H9 (cell line): ENCODE measurements around the gene BIN1. TPM values are rescaled to one million over a fixed set of nuclear protein-coding genes. Genes with fewer than 3 reads are reported as not detected.

Experiments
- DNase-seq: peaks from one replicate; pipeline ENCODE4 v3.0.0-alpha.2; 2017
- H2AFZ ChIP-seq: one replicate; pipeline ENCODE4 v1.6.1; 2013; ENCODE audit warnings: mild to moderate bottlenecking, low read length, control low read depth, moderate library complexity
- H2AK5ac ChIP-seq: 2 replicates; pipeline ENCODE4 v1.6.1; 2013; ENCODE audit warnings: low read length, control low read depth, mixed read lengths; ENCODE audit not compliant: insufficient read length
- H2BK120ac ChIP-seq: one replicate; pipeline ENCODE4 v1.6.1; 2013; ENCODE audit warnings: low read depth, mild to moderate bottlenecking, low read length, control low read depth, inconsistent platforms; ENCODE audit not compliant: poor library complexity, severe bottlenecking
- H2BK12ac ChIP-seq: 2 replicates; pipeline ENCODE4 v1.6.1; 2013; ENCODE audit warnings: low read length, control low read depth, mixed read lengths, low read depth; ENCODE audit not compliant: insufficient read length
- H2BK15ac ChIP-seq: 2 replicates; pipeline ENCODE4 v1.6.1; 2013; ENCODE audit warnings: low read depth, low read length, control low read depth
- H2BK20ac ChIP-seq: one replicate; pipeline ENCODE4 v1.6.1; 2013; ENCODE audit warnings: low read depth, mild to moderate bottlenecking, low read length, control low read depth, inconsistent platforms; ENCODE audit not compliant: poor library complexity, severe bottlenecking
- H2BK5ac ChIP-seq: 2 replicates; pipeline ENCODE4 v1.6.1; 2013; ENCODE audit warnings: low read length, control low read depth, mixed read lengths; ENCODE audit not compliant: insufficient read length
- H3K14ac ChIP-seq: 2 replicates; pipeline ENCODE4 v1.6.1; 2013; ENCODE audit warnings: low read length, control low read depth; ENCODE audit not compliant: insufficient read depth
- H3K18ac ChIP-seq: 2 replicates; pipeline ENCODE4 v1.6.1; 2013; ENCODE audit warnings: low read depth, mild to moderate bottlenecking, mixed read lengths, low read length, control low read depth; ENCODE audit not compliant: insufficient read length
- H3K23ac ChIP-seq: 2 replicates; pipeline ENCODE4 v1.6.1; 2013; ENCODE audit warnings: low read length, control low read depth, mixed read lengths, low read depth; ENCODE audit not compliant: insufficient read length
- H3K23me2 ChIP-seq: 2 replicates; pipeline ENCODE4 v1.6.1; 2013; ENCODE audit warnings: low read depth, mild to moderate bottlenecking, mixed read lengths, low read length, control low read depth; ENCODE audit not compliant: insufficient read length, poor library complexity, severe bottlenecking
- H3K27ac ChIP-seq: 2 replicates; pipeline ENCODE4 v1.5.1; 2013; ENCODE audit warnings: low read length, control low read depth, mixed read lengths, low read depth; ENCODE audit not compliant: insufficient read length
- H3K27me3 ChIP-seq: 2 replicates; pipeline ENCODE4 v1.6.1; 2013; ENCODE audit warnings: low read length, control low read depth, inconsistent platforms; ENCODE audit not compliant: insufficient read depth
- H3K4ac ChIP-seq: 2 replicates; pipeline ENCODE4 v1.6.1; 2013; ENCODE audit warnings: low read depth, mild to moderate bottlenecking, control low read depth, inconsistent platforms, low read length, moderate library complexity
- H3K4me1 ChIP-seq: 2 replicates; pipeline ENCODE4 v1.6.1; 2013; ENCODE audit warnings: low read length, control low read depth, inconsistent platforms; ENCODE audit not compliant: insufficient read depth
- H3K4me2 ChIP-seq: 2 replicates; pipeline ENCODE4 v1.6.1; 2013; ENCODE audit warnings: low read length, control low read depth, mixed read lengths; ENCODE audit not compliant: insufficient read length, insufficient read depth
- H3K56ac ChIP-seq: 2 replicates; pipeline ENCODE4 v1.6.1; 2013; ENCODE audit warnings: low read depth, mild to moderate bottlenecking, mixed read lengths, low read length, control low read depth; ENCODE audit not compliant: insufficient read length
- H3K79me1 ChIP-seq: 2 replicates; pipeline ENCODE4 v1.6.1; 2013; ENCODE audit warnings: low read depth, mild to moderate bottlenecking, moderate library complexity, low read length, control low read depth, inconsistent platforms; ENCODE audit not compliant: insufficient read depth, poor library complexity, severe bottlenecking
- H3K79me2 ChIP-seq: 2 replicates; pipeline ENCODE4 v1.6.1; 2013; ENCODE audit warnings: low read length, control low read depth, inconsistent platforms; ENCODE audit not compliant: insufficient read depth
- H3K9ac ChIP-seq: 2 replicates; pipeline ENCODE4 v1.6.1; 2013; ENCODE audit warnings: low read length, control low read depth, mixed read lengths; ENCODE audit not compliant: insufficient read length; ENCODE audit errors: extremely low read depth
- H3K9me3 ChIP-seq: one replicate; pipeline ENCODE4 v1.6.1; 2013; ENCODE audit warnings: low read depth, low read length, inconsistent platforms; ENCODE audit not compliant: control insufficient read depth
- H3T11ph ChIP-seq: one replicate; pipeline ENCODE4 v1.6.1; 2013; ENCODE audit warnings: mild to moderate bottlenecking, low read length, control low read depth, inconsistent platforms
- H4K20me1 ChIP-seq: one replicate; pipeline ENCODE4 v1.6.1; 2013; ENCODE audit not compliant: control insufficient read depth, insufficient read length, insufficient read depth
- H4K5ac ChIP-seq: 2 replicates; pipeline ENCODE4 v1.6.1; 2013; ENCODE audit warnings: low read depth, mild to moderate bottlenecking, mixed read lengths, low read length, control low read depth; ENCODE audit not compliant: insufficient read length
- H4K8ac ChIP-seq: replicated peaks from 2 replicates; pipeline ENCODE4 v1.6.1; 2013; ENCODE audit warnings: low read length, control low read depth, mixed read lengths, low read depth; ENCODE audit not compliant: insufficient read length
- H4K91ac ChIP-seq: 2 replicates; pipeline ENCODE4 v1.6.1; 2013; ENCODE audit warnings: low read depth, mild to moderate bottlenecking, moderate library complexity, mixed read lengths, low read length, control low read depth; ENCODE audit not compliant: insufficient read length
- H3K27ac Mint-ChIP-seq, 3 experiments: 2 replicates in 2 of 3; 3 replicates in 1 of 3; pipeline ENCODE4 v1.8.0; 2020 to 2021; ENCODE audit warnings: mixed read lengths in 3 of 3, mild to moderate bottlenecking in 1 of 3, moderate library complexity in 1 of 3
- H3K27me3 Mint-ChIP-seq: 2 replicates; pipeline ENCODE4 v1.8.0; 2021; ENCODE audit warnings: low read depth, mild to moderate bottlenecking, moderate library complexity, mixed read lengths
- H3K36me3 Mint-ChIP-seq, 3 experiments: 2 replicates in 2 of 3; 3 replicates in 1 of 3; pipeline ENCODE4 v1.8.0; 2020 to 2021; ENCODE audit warnings: low read depth in 3 of 3, mixed read lengths in 3 of 3; ENCODE audit not compliant: insufficient read depth in 1 of 3
- H3K4me1 Mint-ChIP-seq, 2 experiments: 2 replicates each; pipeline ENCODE4 v1.8.0; 2020; ENCODE audit warnings: mixed read lengths in 2 of 2
- H3K4me3 Mint-ChIP-seq, 2 experiments: 2 replicates in 1 of 2; 3 replicates in 1 of 2; pipeline ENCODE4 v1.8.0; 2020 to 2021; ENCODE audit warnings: mild to moderate bottlenecking in 2 of 2, mixed read lengths in 2 of 2, moderate library complexity in 1 of 2
- H3K9me3 Mint-ChIP-seq, 2 experiments: 2 replicates in 1 of 2; 3 replicates in 1 of 2; pipeline ENCODE4 v1.8.0; 2020; ENCODE audit warnings: mild to moderate bottlenecking in 2 of 2, mixed read lengths in 2 of 2, moderate library complexity in 1 of 2
- WGBS: extraction: QIAGEN DNeasy Blood & Tissue Kit; methylation state at CpG from one replicate; pipeline ENCODE4 v1.1.7; 2013; ENCODE audit warnings: missing lambda C conversion rate, low lambda C conversion rate, mixed read lengths; ENCODE audit not compliant: insufficient read length; ENCODE audit errors: extremely low coverage; 5-methylcytosine and 5-hydroxymethylcytosine counted together
- total RNA-seq: library from RNA; stranded (reverse); gene quantifications from 2 replicates; pipeline ENCODE4 v1.2.1, GENCODE V29; 2021
- TF ChIP-seq, protein P1 (sequence below): fragments of 200-600 bp; sonication (generic); conservative IDR thresholded peaks from 3 replicates; pipeline ENCODE4 v1.8.0; 2021; ENCODE audit warnings: antibody characterized with exemption, mild to moderate bottlenecking

BIN1 gene
- total RNA-seq, 1 experiment from 2014 or later: 32.0 TPM

DNA sequence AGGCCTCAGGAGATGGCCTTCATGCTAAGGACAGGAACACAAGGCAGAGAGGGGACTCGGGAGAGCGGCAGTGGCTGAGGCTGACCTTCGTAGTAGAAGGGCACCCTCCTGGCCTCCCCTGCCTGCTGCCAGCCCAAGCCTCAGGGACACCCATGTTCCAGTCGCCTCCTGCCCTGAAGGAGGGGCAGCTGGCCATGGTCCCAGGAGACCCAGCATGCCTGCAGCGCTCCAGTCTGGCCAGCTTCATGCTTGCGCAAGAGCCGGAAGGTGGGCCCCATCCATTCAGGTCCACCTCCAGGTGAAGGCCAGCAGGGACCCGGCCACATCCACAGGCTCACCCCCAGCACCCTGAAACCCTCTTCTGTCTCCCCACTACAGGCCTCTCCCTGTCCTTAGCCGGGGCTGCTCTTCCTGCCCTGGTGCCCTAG, 35.0 kb downstream of the BIN1 start:
- WGBS: no CpG with 5 or more reads among the region's 9 CpGs
- Histone ChIP-seq H3K4ac (no peak overlapping the region), H4K5ac (no peak overlapping the region), H3K23ac (no peak overlapping the region), H2AFZ (no peak overlapping the region), H4K20me1 (peaks cover 4% of the 10 kb centered on the region), H3K14ac (no peak overlapping the region), H4K91ac (no peak overlapping the region), H3K9ac (no peak overlapping the region), H4K8ac (no peak overlapping the region), H3K23me2 (no peaks in the 10 kb centered on the region), H3K27ac (no peak overlapping the region), H2BK5ac (no peak overlapping the region), H3K27me3 (no peaks in the 10 kb centered on the region; the same call in 1 of the 2 replicates), H3K4me2 (no peak overlapping the region), H3K18ac (no peak overlapping the region), H3K4me1 (no peaks in the 10 kb centered on the region), H2BK120ac (no peak overlapping the region), H3T11ph (no peak overlapping the region), H3K79me1 (no peaks in the 10 kb centered on the region), H3K9me3 (no peaks in the 10 kb centered on the region), H3K56ac (no peak overlapping the region), H2BK20ac (no peak overlapping the region), H2AK5ac (no peak overlapping the region), H2BK12ac (no peak overlapping the region), H2BK15ac (no peak overlapping the region), H3K79me2 (no peaks in the 10 kb centered on the region)
- peaks cover 2% of the 10 kb centered on the region; the same call in 1 of the 2 replicates for H3K27me3 Mint-ChIP-seq
- peaks cover 0 to 9% (median 8%) of the 10 kb centered on the region in 3 experiments; a peak in 4 of 7 replicates for H3K36me3 Mint-ChIP-seq
- no peak overlapping the region for H3K4me3 Mint-ChIP-seq
- no peak overlapping the region; a peak in 1 of 7 replicates for H3K27ac Mint-ChIP-seq
- no peaks in the 10 kb centered on the region for H3K9me3 Mint-ChIP-seq
- no peak for DNase-seq
- TF ChIP-seq, protein P1, sequence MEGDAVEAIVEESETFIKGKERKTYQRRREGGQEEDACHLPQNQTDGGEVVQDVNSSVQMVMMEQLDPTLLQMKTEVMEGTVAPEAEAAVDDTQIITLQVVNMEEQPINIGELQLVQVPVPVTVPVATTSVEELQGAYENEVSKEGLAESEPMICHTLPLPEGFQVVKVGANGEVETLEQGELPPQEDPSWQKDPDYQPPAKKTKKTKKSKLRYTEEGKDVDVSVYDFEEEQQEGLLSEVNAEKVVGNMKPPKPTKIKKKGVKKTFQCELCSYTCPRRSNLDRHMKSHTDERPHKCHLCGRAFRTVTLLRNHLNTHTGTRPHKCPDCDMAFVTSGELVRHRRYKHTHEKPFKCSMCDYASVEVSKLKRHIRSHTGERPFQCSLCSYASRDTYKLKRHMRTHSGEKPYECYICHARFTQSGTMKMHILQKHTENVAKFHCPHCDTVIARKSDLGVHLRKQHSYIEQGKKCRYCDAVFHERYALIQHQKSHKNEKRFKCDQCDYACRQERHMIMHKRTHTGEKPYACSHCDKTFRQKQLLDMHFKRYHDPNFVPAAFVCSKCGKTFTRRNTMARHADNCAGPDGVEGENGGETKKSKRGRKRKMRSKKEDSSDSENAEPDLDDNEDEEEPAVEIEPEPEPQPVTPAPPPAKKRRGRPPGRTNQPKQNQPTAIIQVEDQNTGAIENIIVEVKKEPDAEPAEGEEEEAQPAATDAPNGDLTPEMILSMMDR: no peak
- H3K4me1 Mint-ChIP-seq: peaks cover 0 to 15% of the 10 kb centered on the region in 2 experiments; a peak in 3 of 4 replicates
